Mesenchymal stem cell (in vitro differentiated cells and primary cell): ENCODE measurements around the gene STIM1.
"Not testable (repeated sequence)": the region's sequence is repeated elsewhere in the genome, so short reads cannot be mapped to it uniquely, and the experiment has no call there.

Source experiments
- DNase-seq: peaks from one replicate; pipeline ENCODE4 v3.0.0-alpha.2; 2013
- H2AFZ ChIP-seq: one replicate; pipeline ENCODE4 v1.6.1; 2013; ENCODE audit warnings: low read depth, mild to moderate bottlenecking, control low read depth, inconsistent platforms, low read length, moderate library complexity
- H2AK5ac ChIP-seq: 2 replicates; pipeline ENCODE4 v1.6.1; 2013; ENCODE audit warnings: low read length, moderate library complexity, mild to moderate bottlenecking, inconsistent platforms; ENCODE audit not compliant: severe bottlenecking
- H2BK120ac ChIP-seq: one replicate; pipeline ENCODE4 v1.6.1; 2013; ENCODE audit warnings: low read depth, mild to moderate bottlenecking, inconsistent platforms, low read length, moderate library complexity
- H2BK12ac ChIP-seq, 2 experiments: one replicate each; pipeline ENCODE4 v1.6.1; 2013; ENCODE audit warnings: inconsistent platforms in 2 of 2, low read length in 2 of 2, mild to moderate bottlenecking in 2 of 2, moderate library complexity in 2 of 2, control low read depth in 1 of 2
- H2BK15ac ChIP-seq: one replicate; pipeline ENCODE4 v1.6.1; 2013; ENCODE audit warnings: mild to moderate bottlenecking, low read depth, inconsistent platforms; ENCODE audit not compliant: poor library complexity, severe bottlenecking
- H2BK5ac ChIP-seq: 2 replicates; pipeline ENCODE4 v1.6.1; 2013; ENCODE audit warnings: low read depth, mild to moderate bottlenecking, low read length, control low read depth, inconsistent platforms; ENCODE audit not compliant: poor library complexity, severe bottlenecking
- H3K14ac ChIP-seq, 2 experiments: one replicate each; pipeline ENCODE4 v1.6.1; 2013; ENCODE audit warnings: inconsistent platforms in 2 of 2, low read length in 2 of 2, control low read depth in 1 of 2, mild to moderate bottlenecking in 1 of 2, moderate library complexity in 1 of 2
- H3K18ac ChIP-seq, 2 experiments: one replicate each; pipeline ENCODE4 v1.6.1; 2013; ENCODE audit warnings: inconsistent platforms in 2 of 2, low read length in 2 of 2, control low read depth in 1 of 2, low read depth in 1 of 2, mild to moderate bottlenecking in 1 of 2
- H3K23ac ChIP-seq, 2 experiments: one replicate each; pipeline ENCODE4 v1.6.1; 2013; ENCODE audit warnings: inconsistent platforms in 2 of 2, low read length in 2 of 2, mild to moderate bottlenecking in 2 of 2, moderate library complexity in 2 of 2, control low read depth in 1 of 2
- H3K27ac ChIP-seq: 2 replicates; pipeline ENCODE4 v1.5.1; 2013; ENCODE audit warnings: mild to moderate bottlenecking, moderate library complexity, low read length, control low read depth, inconsistent platforms; ENCODE audit not compliant: poor library complexity, severe bottlenecking
- H3K27me3 ChIP-seq, 2 experiments: 2 replicates each; pipeline versions ENCODE4 v1.6.1 to v1.7.0; 2013; ENCODE audit warnings: low read length in 2 of 2, mild to moderate bottlenecking in 2 of 2, moderate library complexity in 2 of 2, control low read depth in 1 of 2, inconsistent platforms in 1 of 2; ENCODE audit not compliant: control insufficient read depth in 1 of 2, insufficient read depth in 1 of 2
- H3K36me3 ChIP-seq, 2 experiments: 2 replicates each; pipeline versions ENCODE4 v1.6.1 to v1.7.0; 2013; ENCODE audit warnings: low read length in 2 of 2, control low read depth in 1 of 2, inconsistent platforms in 1 of 2, low read depth in 1 of 2, mild to moderate bottlenecking in 1 of 2; ENCODE audit not compliant: insufficient read depth in 2 of 2, control insufficient read depth in 1 of 2
- H3K4ac ChIP-seq, 2 experiments: one replicate each; pipeline ENCODE4 v1.6.1; 2013; ENCODE audit warnings: inconsistent platforms in 2 of 2, low read length in 2 of 2, mild to moderate bottlenecking in 2 of 2, moderate library complexity in 2 of 2, control low read depth in 1 of 2, low read depth in 1 of 2
- H3K4me1 ChIP-seq: 2 replicates; pipeline ENCODE4 v1.6.1; 2013; ENCODE audit warnings: low read depth, low read length, control low read depth; ENCODE audit not compliant: control insufficient read depth, insufficient read depth
- H3K4me2 ChIP-seq: 2 replicates; pipeline ENCODE4 v1.6.1; 2013; ENCODE audit warnings: low read length, mild to moderate bottlenecking, inconsistent platforms; ENCODE audit not compliant: poor library complexity, severe bottlenecking
- H3K4me3 ChIP-seq, 2 experiments: 2 replicates each; pipeline versions ENCODE4 v1.5.1 to v1.7.0; 2013; ENCODE audit warnings: low read length in 2 of 2, mild to moderate bottlenecking in 2 of 2, control low read depth in 1 of 2, low read depth in 1 of 2; ENCODE audit not compliant: insufficient read depth in 1 of 2
- H3K79me1 ChIP-seq: replicated peaks from 2 replicates; pipeline ENCODE4 v1.6.1; 2013; ENCODE audit warnings: mild to moderate bottlenecking, control low read depth, low read length, inconsistent platforms; ENCODE audit not compliant: poor library complexity, severe bottlenecking
- H3K9ac ChIP-seq: 2 replicates; pipeline ENCODE4 v1.7.0; 2013; ENCODE audit warnings: mild to moderate bottlenecking, low read length, moderate library complexity
- H3K9me3 ChIP-seq: 2 replicates; pipeline ENCODE4 v1.7.0; 2013; ENCODE audit warnings: mild to moderate bottlenecking, low read length; ENCODE audit not compliant: control insufficient read depth
- H4K8ac ChIP-seq: one replicate; pipeline ENCODE4 v1.6.1; 2013; ENCODE audit warnings: inconsistent platforms, mild to moderate bottlenecking, low read length, moderate library complexity
- H4K91ac ChIP-seq: one replicate; pipeline ENCODE4 v1.6.1; 2013; ENCODE audit warnings: mild to moderate bottlenecking, low read length, inconsistent platforms
- WGBS: methylation state at CpG from one replicate; pipeline ENCODE4 v1.1.7; 2013; ENCODE audit warnings: mixed read lengths; 5-methylcytosine and 5-hydroxymethylcytosine counted together

Gene STIM1

GRCh38 chr11:4049006-4049405, 193.5 kb downstream of the STIM1 start:
- Histone ChIP-seq H2AK5ac (no peak overlapping the region), H3K14ac (no peak overlapping the region), H2BK15ac (no peak overlapping the region), H3K23ac (no peak overlapping the region), H3K4ac (no peak overlapping the region), H3K36me3 (no peaks in the 10 kb centered on the region), H2BK12ac (no peak overlapping the region), H3K79me1 (peaks cover 14% of the 10 kb centered on the region), H3K18ac (no peak overlapping the region), H3K4me3 (no peak overlapping the region), H3K27me3 (no peaks in the 10 kb centered on the region), H3K4me2 (no peak overlapping the region), H4K8ac (no peak overlapping the region), H2BK120ac (no peak overlapping the region), H3K9me3 (no peaks in the 10 kb centered on the region), H2AFZ (no peak overlapping the region), H3K27ac (no peak overlapping the region), H2BK5ac (no peak overlapping the region), H3K4me1 (no peaks in the 10 kb centered on the region), H3K9ac (no peak overlapping the region), H4K91ac (no peak overlapping the region)
- 78% methylated on average over 1 of the region's 4 CpGs for WGBS
- peak; percentile 30 for DNase-seq

- no peaks in the 10 kb centered on the region for H3K36me3 ChIP-seq
- H3K14ac ChIP-seq = no peak overlapping the region
- no peak overlapping the region for H3K4ac ChIP-seq
- no peak overlapping the region for H2BK5ac ChIP-seq
- peaks cover 9% of the 10 kb centered on the region for H3K79me1 ChIP-seq
- H3K4me3 ChIP-seq = no peak overlapping the region
- no peak overlapping the region for H4K8ac ChIP-seq
- H4K91ac ChIP-seq = no peak overlapping the region
- no peak overlapping the region for H2BK120ac ChIP-seq
- H2AK5ac ChIP-seq = no peak overlapping the region
- DNase-seq = no peak
- no peak overlapping the region for H3K27ac ChIP-seq
- no peaks in the 10 kb centered on the region for H3K9me3 ChIP-seq
- no peaks in the 10 kb centered on the region for H3K27me3 ChIP-seq
- H3K23ac ChIP-seq = no peak overlapping the region
- no peak overlapping the region for H2BK15ac ChIP-seq
- H3K18ac ChIP-seq = no peak overlapping the region
- no peak overlapping the region for H2BK12ac ChIP-seq
- H3K4me1 ChIP-seq = no peaks in the 10 kb centered on the region
- WGBS = 90% methylated on average over 1 of the region's 1 CpG
- H3K4me2 ChIP-seq = no peak overlapping the region
- no peak overlapping the region for H2AFZ ChIP-seq
- H3K9ac ChIP-seq = no peak overlapping the region
Measured at GRCh38 chr11:4050138-4050537, 194.7 kb downstream of the STIM1 start.

- DNase-seq = not testable (repeated sequence)
- 100% methylated on average over 2 of the region's 4 CpGs for WGBS
Measured at GRCh38 chr11:4053200-4053599, 197.7 kb downstream of the STIM1 start.

GRCh38 chr11:4054643-4055042, 199.2 kb downstream of the STIM1 start:
- Histone ChIP-seq H3K4me1 (peaks cover 3% of the 10 kb centered on the region), H2BK120ac (no peak overlapping the region), H3K79me1 (peaks cover 10% of the 10 kb centered on the region)

More at GRCh38 chr11:4053200-4053599, 197.7 kb downstream of the STIM1 start:
- H3K27ac ChIP-seq, H3K4me2 ChIP-seq, H2AK5ac ChIP-seq, H3K9me3 ChIP-seq, H3K14ac ChIP-seq, H2BK12ac ChIP-seq, H2BK15ac ChIP-seq, H4K8ac ChIP-seq, H3K18ac ChIP-seq, H3K4ac ChIP-seq, H3K4me1 ChIP-seq, H2BK120ac ChIP-seq, H3K9ac ChIP-seq, H3K79me1 ChIP-seq, H4K91ac ChIP-seq, H3K23ac ChIP-seq, H2AFZ ChIP-seq, H2BK5ac ChIP-seq, H3K4me3 ChIP-seq, H3K27me3 ChIP-seq: not testable (repeated sequence)
- peaks cover 6 to 11% of the 10 kb centered on the region in 2 experiments for H3K36me3 ChIP-seq

More at GRCh38 chr11:4054643-4055042, 199.2 kb downstream of the STIM1 start:
- H2BK5ac ChIP-seq = no peak overlapping the region
- H3K9me3 ChIP-seq = no peaks in the 10 kb centered on the region
- no peak overlapping the region for H2AFZ ChIP-seq
- H2BK15ac ChIP-seq = no peak overlapping the region
- H2AK5ac ChIP-seq = no peak overlapping the region
- no peak overlapping the region for H3K27ac ChIP-seq
- no peak overlapping the region for H3K4ac ChIP-seq
- no peak overlapping the region for H4K8ac ChIP-seq
- no peaks in the 10 kb centered on the region for H3K27me3 ChIP-seq
- H4K91ac ChIP-seq = no peak overlapping the region
- H3K18ac ChIP-seq = no peak overlapping the region
- no peak overlapping the region for H3K4me2 ChIP-seq
- H3K9ac ChIP-seq = no peak overlapping the region
- no peak for DNase-seq
- H2BK12ac ChIP-seq = no peak overlapping the region
- no peak overlapping the region for H3K23ac ChIP-seq
- no peak overlapping the region for H3K4me3 ChIP-seq
- WGBS = 100% methylated on average over 1 of the region's 1 CpG
- H3K14ac ChIP-seq = no peak overlapping the region
- H3K36me3 ChIP-seq = peaks cover 13 to 19% of the 10 kb centered on the region in 2 experiments
